Measurements from ENCODE around the gene ABHD17A.
A peak's percentile ranks its signal among the peaks of the same experiment; 100 is the strongest.

GRCh38 chr19:1853295-1854038 lies 31.8 kb downstream of the ABHD17A start:
- TF ChIP-seq CTCF (IDR thresholded peaks at IDR 0.05; ENCODE audit: low read depth, low read length, poor library complexity, severe bottlenecking) (peak; percentile 88), EZH2phosphoT487 (IDR thresholded peaks at IDR 0.05; ENCODE audit: borderline replicate concordance, low read length) (no peak)

All from DOHH2 (cell line).